Glomerular visceral epithelial cell (primary cell): ENCODE measurements around the gene OR4D10.
A peak's percentile ranks its signal among the peaks of the same experiment; 100 is the strongest.
"Not testable (repeated sequence)": the region's sequence is repeated elsewhere in the genome, so short reads cannot be mapped to it uniquely, and the experiment has no call there.

ENCODE experiments used
- DNase-seq: peaks from one replicate; pipeline ENCODE4 v3.0.0-alpha.2; 2016; ENCODE audit errors: extremely low spot score

The OR4D10 gene

GRCh38 chr11:59473015-59473414, at the start of gene OR4D10:
Gene OR4D10 (plus strand): TSS chr11:59473315. CDS start chr11:59477430, 4,115 bp downstream.
- DNase-seq: no peak

GRCh38 chr11:59423835-59424234, 49.3 kb upstream of the OR4D10 start:
- DNase-seq: no peak

DNA sequence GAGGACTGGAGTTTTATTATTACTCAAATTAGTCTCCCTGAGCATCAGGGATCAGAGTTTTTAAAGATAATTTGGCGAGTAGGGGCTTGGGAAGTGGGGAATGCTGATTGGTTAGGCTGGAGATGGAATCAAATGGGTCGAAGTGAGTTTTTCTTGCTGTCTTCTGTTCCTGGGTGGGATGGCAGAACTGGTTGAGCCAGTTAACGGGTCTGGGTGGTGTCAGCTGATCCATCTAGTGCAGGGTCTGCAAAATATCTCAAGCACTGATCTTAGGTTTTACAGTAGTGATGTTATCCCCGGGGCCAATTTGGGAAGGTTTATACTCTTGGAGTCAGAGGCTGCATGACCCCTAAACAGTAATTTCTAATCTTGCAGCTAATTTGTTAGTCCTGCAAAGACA, 48.0 kb upstream of the OR4D10 start:
- no peak for DNase-seq

DNA sequence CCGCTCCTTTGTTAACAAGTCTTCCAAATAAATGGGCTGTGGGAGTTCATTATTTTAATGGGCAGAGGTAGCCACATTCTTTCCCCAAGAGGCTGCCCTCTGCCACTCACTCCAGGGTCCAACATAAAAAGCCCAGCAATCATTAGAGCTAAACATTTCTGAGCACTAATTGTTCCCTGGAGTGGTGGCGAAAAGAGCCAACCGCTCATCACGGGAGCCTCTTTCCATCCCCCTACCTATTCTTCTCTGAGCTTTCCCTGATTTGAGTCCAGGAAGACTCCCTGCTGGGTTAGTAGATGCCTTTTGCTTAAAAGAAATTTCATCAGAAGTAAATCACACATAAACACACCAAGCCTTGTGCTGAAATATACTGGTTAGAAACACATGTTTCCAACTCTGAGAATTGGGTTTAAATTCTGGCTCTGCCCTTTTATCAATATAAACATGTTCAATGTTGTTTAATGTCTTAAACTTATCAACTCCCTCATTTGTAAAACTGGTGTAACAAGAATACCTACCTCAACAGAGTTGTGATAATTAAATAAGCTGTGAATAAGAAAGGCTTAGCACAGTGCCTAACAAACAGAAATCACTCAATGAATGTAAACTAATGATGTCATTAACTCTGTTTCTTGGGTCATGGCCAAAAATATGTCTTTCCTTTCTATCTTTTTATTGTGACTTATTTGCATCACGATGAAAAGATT, 46.6 kb upstream of the OR4D10 start, which contains the start of gene OR5A2:
OR5A2 (minus strand) TSS at position 53 of the 707 bp plus-strand sequence. CDS start 3,460 bp downstream, outside the sequence.
- DNase-seq: no peak

GRCh38 chr11:59427068-59427382, 46.1 kb upstream of the OR4D10 start:
- no peak for DNase-seq

- peak; percentile 40 for DNase-seq
Measured at GRCh38 chr11:59429924-59430516, 43.1 kb upstream of the OR4D10 start.

- DNase-seq: no peak
Measured at GRCh38 chr11:59436169-59436568, 36.9 kb upstream of the OR4D10 start, which contains the start of gene OR5A1. Gene OR5A1 (plus strand): TSS chr11:59436469. CDS start chr11:59443169, 6,700 bp downstream.

DNA sequence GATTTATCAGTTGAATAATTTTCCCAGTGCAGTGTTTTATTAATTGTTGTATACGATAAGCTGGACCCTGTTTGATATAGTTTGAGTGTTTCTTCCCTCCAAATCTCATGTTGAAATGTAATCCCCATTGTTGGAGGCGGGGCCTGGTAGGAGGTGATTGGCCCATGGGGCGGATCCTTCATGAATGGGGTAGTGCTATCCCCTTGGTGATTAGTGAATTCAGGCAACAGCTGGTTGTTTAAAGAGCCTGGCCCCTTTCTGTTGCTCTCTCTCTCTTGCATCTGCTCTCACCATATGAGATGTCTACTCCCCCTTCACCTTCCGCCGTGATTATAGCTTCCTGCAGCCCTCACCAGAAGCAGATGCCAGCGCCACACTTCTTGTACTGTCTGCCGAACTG, 35.3 kb upstream of the OR4D10 start:
- DNase-seq: no peak

- not testable (repeated sequence) for DNase-seq
Measured at GRCh38 chr11:59445624-59446023, 27.5 kb upstream of the OR4D10 start.

- DNase-seq: no peak
Measured at GRCh38 chr11:59448484-59448883, 24.6 kb upstream of the OR4D10 start.

DNA sequence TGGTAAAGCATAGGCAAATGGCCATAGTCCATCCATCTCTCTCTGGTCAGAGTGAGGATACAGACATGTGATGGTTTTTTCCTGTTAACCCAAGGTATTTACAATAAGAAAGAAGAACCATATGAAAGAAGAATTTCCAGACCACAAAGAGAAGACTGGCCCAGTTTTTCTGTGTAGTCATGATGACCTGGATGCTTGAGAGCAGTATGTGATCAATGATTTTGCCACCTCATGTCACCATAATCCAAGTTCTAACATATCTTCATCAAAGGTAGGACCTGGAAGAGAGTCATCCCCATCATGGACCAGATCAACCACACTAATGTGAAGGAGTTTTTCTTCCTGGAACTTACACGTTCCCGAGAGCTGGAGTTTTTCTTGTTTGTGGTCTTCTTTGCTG, 16.5 kb upstream of the OR4D10 start, which contains the start of gene OR4D6:
OR4D6 (plus strand) TSS at position 301 of the 400 bp plus-strand sequence; CDS start at position 301, 0 bp downstream.
- no peak for DNase-seq

DNA sequence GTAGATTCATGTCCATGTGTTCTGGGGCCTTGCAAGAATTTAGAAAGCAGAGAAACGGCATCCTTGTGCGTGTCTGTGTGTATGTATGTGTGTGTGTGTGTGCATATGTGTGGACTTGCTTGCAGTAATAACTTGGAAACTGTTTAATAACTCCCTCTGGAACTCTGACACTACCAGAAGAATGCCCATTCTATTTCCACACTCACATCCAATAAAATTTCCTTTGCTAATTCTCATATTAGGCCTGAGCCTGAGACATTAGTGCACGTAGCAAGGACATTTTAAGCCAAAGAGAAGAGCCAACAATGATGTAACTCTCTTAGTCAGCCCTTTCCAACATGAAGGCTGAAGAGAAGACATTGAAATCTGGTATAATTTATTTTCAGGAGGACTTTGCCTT, 13.2 kb upstream of the OR4D10 start:
- no peak for DNase-seq

- DNase-seq: no peak
Measured at GRCh38 chr11:59463190-59463641, 9.9 kb upstream of the OR4D10 start.

DNA sequence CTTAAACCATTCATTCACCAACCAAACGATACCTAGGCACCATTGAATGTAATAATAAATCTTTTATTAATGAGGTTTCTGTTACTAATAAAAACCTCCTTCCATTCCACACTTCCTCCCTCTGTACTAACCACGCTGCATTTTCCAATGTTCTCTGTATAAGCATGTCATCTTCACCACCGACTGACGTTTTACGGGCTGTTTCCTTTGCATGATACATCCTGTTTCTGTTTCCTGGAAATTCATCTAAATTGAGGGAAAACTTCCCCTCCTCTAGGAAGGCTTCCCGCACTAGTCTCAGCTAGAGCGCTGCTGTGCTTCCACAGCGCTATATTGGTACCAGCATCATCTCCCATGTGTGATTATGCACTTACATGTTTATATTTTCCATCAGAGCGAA, 2.1 kb downstream of the OR4D10 start:
- DNase-seq: no peak

DNA sequence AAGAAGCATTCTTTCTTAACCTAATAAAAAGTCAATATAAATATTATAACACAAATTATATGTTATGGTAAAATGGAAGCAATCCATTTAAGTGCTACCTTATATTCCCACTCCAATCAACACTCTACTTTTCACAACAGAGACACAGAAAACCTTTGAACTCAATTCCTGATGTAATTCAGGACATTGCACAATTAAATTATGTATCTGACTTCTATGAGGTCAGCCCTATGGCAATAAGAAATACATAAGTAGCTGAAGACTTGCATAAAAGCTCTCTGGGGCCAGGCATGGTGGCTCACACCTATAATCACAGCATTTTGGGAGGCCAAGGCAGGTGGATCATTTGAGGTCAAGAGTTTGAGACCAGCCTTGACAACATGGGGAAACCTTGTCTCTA, 6.8 kb downstream of the OR4D10 start:
- no peak for DNase-seq

GRCh38 chr11:59480359-59480758, 7.2 kb downstream of the OR4D10 start:
- no peak for DNase-seq

DNA sequence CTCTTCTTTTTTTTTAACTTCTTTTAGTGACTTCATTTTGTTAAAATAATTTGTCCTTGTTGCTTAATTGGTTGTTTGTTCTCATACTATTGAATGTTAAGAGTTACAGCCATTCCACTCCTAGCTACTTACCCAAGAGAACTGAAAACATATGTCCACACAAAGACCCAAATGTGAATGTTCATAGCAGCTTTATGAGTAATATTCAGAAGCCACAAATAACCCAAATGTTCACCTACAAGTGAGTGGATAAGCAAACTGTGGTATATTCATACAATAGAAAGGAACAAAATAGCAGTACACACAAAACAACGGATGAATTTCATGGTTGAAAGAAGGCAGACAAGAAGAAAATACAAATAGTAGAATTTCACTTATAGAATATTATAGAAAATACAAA, 28.8 kb downstream of the OR4D10 start:
- DNase-seq: no peak

GRCh38 chr11:59503276-59503675, 30.2 kb downstream of the OR4D10 start, which contains the start of gene OR4D11:
Gene OR4D11 (plus strand): TSS chr11:59503576. CDS start chr11:59503576, 0 bp downstream.
- DNase-seq: no peak

GRCh38 chr11:59510941-59511589, 38.0 kb downstream of the OR4D10 start, which contains the start of gene OR4D9:
Gene OR4D9 (plus strand): TSS chr11:59511539. CDS start chr11:59514913, 3,374 bp downstream.
- DNase-seq: no peak

- no peak for DNase-seq
Measured at GRCh38 chr11:59511675-59512074, 38.6 kb downstream of the OR4D10 start.

DNA sequence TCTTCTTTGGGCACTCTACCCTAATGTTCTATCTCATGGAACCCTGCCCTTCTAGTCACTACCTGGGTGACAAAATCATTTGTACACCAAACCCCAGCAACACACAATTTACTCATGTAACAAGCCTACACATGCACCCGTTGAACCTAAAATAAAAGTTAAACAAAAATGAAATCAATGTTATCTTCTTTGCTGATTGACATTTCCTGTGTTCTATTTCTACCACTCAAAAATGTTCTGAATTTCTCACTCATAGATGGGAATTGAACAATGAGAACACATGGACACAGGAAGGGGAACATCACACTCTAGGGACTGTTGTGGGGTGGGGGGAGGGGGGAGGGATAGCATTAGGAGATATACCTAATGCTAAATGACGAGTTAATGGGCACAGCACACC, 47.0 kb downstream of the OR4D10 start:
- not testable (repeated sequence) for DNase-seq

- DNase-seq: no peak
Measured at GRCh38 chr11:59520741-59521140, 47.6 kb downstream of the OR4D10 start.

DNA sequence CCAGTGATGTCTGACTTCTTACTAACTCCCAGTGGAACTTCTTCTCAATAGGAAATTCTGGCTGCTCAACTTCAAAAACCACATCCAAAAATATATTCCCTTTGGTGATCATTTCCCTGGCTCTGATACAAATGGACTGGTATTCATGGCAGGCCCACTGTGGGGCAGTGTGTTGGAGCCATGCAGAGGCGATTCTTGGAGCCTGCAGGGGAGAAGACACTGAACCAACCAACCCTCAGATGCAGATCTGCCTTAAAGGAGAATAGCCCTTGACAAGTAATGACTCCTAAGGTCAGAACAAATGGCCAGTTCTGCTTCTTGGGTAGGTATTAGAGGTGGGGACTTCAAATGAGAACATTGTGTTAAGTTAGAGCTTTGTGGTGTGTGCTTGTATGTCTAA, 50.4 kb downstream of the OR4D10 start:
- DNase-seq: no peak
